Esophagus muscularis mucosa (tissue), 3 donors: Measurements from ENCODE around the gene GALNT2.

Experiments used
- POLR2A ChIP-seq: fragments of 450-650 bp; IDR thresholded peaks from one replicate; pipeline ENCODE4 v1.6.1; 2017; ENCODE audit warnings: antibody characterized with exemption, moderate library complexity, mild to moderate bottlenecking, low read depth
- TF ChIP-seq, protein P1 (sequence below), 3 experiments: fragments of 200-600 bp in 2 of 3; fragments of 450-650 bp in 1 of 3; sonication (generic) in 2 of 3; IDR thresholded peaks; one replicate each; pipeline ENCODE4 v1.5.1; 2017 to 2019; ENCODE audit warnings: antibody characterized with exemption in 3 of 3, mild to moderate bottlenecking in 2 of 3, moderate library complexity in 1 of 3

DNA sequence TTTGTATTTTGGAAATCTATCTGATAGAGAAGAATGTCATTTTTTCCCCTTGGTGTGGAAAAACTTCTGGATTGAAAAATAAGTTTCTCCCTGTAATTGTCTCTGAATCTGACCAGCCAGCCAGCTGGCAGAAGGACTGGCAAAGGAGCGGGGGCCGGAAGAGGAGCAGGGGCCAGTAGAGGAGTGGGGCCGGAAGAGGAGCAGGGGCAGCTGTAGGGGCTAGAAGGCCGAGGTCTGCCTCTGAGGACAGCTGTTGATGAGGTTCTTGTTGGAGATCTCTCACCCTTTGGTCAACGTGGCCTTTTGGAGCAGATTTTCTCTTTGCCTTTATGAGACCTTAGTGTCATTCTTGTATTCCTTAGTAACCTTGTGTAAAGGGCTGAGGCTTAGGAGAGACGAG lies 121.8 kb downstream of the GALNT2 start:
- no peak for TF ChIP-seq POLR2A
- TF ChIP-seq, protein P1, sequence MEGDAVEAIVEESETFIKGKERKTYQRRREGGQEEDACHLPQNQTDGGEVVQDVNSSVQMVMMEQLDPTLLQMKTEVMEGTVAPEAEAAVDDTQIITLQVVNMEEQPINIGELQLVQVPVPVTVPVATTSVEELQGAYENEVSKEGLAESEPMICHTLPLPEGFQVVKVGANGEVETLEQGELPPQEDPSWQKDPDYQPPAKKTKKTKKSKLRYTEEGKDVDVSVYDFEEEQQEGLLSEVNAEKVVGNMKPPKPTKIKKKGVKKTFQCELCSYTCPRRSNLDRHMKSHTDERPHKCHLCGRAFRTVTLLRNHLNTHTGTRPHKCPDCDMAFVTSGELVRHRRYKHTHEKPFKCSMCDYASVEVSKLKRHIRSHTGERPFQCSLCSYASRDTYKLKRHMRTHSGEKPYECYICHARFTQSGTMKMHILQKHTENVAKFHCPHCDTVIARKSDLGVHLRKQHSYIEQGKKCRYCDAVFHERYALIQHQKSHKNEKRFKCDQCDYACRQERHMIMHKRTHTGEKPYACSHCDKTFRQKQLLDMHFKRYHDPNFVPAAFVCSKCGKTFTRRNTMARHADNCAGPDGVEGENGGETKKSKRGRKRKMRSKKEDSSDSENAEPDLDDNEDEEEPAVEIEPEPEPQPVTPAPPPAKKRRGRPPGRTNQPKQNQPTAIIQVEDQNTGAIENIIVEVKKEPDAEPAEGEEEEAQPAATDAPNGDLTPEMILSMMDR (IDR thresholded peaks at IDR 0.05) = no peak
